GM21528 (cell line): ENCODE measurements around the gene EMC7.
"Not testable (repeated sequence)": the region's sequence is repeated elsewhere in the genome, so short reads cannot be mapped to it uniquely, and the experiment has no call there.

ENCODE experiments used
- ATAC-seq: cut with Tn5 transposase; IDR thresholded peaks from one replicate; pipeline ENCODE4 v1.9.1; 2021; ENCODE audit warnings: mild to moderate bottlenecking, moderate library complexity; ENCODE audit not compliant: unreplicated experiment, low FRiP score

EMC7 gene

DNA sequence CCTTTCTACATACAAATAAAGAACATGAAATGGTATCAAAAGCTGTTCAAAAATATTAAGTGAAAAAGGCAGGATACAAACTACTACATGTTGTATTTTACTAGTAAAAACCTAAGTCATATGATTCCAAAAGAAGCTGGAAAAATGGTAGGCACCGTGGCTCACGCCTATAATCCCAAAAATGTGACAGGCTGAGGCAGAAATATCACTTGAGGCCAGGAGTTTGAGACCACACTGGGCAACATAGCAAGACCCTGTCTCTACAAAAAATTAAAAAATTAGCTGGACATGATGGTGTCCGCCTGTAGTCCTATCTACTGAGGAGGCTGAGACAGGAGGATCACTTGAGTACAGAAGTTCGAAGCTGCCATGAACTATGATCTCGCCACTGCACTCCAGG lies 1.7 kb downstream of the EMC7 start:
- no peak for ATAC-seq

DNA sequence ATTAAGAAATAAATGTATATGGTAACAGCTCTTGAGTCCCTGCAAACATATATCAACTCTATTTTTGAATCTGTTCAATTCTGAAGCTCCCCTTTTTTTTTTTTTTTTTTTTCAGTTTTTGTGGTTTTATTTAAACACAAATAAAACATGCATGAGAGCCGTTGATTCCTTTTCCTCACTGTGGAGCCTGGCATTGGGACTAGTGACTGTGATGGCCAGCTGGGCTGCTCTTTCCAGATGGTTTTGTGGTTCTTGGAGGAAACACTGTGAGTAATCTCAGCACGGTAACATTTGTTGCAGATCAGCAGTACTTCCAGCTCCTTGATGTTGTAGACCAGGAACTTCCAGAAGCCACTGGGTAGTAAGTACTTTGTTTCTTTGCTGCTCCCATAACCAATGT lies 15.9 kb downstream of the EMC7 start:
- no peak for ATAC-seq

DNA sequence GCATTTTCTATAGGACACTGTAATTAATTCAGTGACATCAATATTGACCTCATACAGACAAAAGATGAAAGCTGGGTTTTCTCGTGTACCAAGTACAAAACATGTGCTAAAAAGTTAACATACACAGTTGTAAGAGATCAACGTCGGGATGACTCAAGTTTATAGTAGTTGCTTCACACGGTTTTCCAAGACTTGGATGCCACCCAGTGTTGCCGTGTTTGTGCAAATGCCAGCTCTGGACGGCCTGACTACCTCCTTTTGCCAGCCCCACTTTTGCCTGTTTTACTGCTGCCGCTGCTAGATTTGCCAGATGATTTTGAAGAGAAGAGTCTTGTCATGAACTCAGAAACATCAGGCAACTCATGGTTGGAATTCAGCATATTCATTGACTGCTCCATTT lies 17.6 kb downstream of the EMC7 start:
- ATAC-seq = no peak

DNA sequence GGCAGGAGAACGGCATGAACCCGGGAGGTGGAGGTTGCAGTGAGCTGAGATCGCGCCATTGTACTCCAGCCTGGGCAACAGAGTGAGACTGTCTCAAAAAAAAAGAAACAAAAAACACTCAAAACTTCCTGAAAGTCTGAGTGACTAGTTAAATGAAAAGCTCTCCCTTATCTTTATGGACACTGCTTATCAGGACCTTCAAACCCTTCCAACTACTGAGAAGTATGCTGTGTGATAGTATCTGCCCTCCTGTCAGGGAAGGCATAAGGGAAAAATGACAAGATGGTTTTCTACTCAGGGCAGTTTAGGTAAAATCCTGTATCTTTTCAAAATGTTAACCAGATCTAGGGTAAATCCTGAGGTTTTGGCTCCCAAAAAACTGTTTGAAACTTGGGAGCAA lies 21.8 kb downstream of the EMC7 start:
- ATAC-seq = no peak

DNA sequence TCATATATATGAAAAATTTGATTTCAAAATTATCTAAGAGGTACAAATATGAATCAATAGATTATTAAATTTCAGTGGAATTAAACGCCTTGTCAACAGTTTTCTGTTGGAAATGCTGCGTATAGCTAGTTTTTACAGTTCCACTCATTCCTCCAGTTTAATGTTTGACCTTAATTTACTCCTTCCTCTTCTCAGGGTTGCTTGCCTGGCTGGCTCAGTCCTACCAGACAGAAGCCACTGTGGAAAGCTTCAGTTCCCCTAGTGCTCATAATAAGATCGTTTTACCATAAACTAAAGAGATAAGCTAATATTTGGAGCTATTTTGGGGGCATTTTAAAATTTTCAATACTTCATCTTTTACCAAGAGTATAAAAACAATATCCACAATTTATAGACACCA lies 22.8 kb downstream of the EMC7 start:
- ATAC-seq = no peak

DNA sequence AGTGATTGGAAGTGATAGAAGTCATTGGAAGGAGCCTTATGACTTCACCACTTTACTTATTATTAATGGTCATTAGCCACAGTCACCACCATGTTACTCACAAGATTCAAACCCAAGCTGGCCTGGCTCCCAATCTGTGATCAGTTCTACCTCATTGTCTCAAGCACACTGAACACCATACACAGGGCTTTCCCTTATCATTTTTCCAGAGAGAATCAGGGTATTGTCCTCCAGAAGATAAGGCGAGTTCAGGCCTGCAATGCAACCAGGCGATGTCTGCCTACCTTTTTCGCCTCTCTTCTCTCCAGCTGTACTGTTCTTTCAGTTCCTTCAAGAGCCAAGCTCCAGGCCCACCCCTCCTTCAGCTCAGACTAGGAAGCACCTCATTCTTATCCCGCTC lies 24.9 kb downstream of the EMC7 start:
- ATAC-seq = no peak

DNA sequence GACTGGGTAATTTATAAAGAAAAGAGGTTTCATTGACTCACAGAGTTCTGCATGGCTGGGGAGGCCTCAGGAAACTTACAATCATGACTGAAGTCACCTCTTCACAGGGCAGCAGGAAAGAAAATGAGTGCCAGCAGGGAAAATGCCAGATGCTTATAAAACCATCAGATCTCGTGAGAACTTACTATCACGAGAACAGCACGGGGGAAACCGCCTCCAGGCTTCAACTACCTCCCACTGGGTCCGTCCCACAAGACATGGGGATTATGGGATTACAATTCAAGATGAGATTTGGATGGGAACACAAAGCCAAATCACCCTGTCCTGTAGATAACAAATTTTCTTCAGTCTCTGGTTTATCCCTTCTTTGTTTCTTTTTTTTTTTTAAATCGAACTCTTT lies 31.7 kb downstream of the EMC7 start:
- ATAC-seq = no peak

DNA sequence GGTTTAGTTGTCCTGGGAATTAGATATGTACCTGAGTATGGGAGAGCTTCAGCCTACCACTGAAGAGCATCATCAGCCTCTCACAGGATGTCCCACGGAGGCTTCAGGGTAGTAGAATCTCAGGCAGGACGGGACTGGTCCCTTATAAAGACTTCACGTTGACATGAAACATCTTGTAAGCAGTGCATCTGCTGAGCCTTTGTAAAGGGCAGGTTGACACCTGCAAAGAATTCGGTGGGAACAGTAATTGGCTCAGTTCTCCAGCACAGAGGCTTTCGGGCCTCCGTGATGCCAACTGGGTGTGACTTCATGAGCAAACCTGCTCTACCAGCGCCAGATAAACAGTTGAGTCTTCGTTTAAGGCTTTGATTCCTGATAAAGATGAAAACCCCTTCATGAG lies 35.7 kb downstream of the EMC7 start:
- ATAC-seq = no peak

DNA sequence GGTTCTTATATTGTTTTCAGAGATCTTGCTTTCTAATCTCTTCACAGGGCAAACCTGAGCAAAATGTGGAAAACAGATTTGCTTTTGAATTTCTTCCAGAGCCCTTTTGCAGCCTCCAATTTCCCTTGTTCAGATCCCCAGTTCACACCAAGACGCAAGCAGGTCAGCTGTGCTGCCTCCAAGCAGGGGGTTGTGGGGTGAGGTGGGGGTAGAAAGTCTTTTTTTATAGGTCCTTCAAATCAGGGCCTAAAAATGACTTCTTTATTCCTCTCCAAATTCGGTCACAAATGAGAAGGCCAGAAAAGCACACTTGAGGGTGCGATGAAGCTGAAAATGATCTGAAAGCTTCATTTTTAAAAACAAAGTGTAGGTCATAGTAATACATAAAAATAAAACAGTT lies 36.4 kb downstream of the EMC7 start:
- no peak for ATAC-seq

DNA sequence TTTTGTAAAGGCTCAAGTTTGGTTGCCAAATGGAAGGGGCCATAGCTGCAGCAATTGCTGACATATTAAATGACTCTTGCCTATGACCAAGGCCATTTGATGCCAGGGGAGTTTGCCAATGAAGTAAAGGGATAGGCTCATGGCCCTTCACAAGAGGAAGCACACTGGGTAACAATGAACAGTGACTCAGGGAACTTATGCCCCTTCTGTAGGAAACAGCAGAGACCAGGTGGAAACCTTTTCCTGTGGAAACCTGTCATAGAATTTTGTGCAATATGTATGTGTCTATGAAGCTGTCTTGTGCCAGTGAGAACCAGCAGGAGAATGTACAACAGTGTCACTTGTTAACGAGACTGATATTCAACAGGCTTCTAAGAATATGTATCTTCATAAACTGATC lies 37.2 kb downstream of the EMC7 start:
- ATAC-seq = no peak

DNA sequence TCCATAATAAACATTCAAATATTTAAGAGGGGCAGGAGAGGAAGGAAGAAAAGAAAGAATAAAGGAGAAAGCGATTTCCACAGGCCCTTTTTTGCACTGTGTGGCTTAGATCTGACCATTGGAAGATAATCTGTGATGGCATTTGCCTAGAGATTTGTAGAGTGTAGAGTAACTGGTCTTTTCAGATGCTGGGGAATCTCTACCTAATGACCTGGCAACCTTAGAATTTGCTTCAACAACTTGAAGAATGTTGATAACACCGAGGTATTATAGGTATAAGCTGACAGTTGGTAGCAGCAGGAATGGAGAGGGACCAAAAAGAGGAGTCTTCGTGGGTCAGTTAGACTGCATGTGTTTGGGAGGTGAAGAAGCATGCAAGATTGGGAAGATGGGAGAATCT lies 41.7 kb downstream of the EMC7 start:
- no peak for ATAC-seq

DNA sequence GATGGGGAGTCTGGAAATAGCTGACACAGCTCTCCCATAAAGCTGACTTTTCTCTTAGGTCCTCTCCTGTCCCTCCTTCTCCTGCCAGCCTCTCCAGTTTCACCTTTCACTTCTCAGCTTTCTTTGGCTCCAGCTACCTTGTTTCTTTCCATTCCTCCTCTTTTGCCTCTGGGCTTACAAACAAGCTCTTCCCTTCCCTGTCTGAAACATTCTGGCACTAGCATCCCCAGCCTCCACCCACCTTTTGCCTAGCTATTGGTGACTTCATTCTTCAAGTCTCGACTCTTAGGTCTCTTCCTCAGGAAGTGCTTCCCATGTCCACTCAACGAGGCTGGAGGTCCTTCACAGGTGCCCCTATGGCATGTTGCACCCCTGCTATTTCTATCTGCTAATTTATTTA lies 42.2 kb downstream of the EMC7 start:
- no peak for ATAC-seq

DNA sequence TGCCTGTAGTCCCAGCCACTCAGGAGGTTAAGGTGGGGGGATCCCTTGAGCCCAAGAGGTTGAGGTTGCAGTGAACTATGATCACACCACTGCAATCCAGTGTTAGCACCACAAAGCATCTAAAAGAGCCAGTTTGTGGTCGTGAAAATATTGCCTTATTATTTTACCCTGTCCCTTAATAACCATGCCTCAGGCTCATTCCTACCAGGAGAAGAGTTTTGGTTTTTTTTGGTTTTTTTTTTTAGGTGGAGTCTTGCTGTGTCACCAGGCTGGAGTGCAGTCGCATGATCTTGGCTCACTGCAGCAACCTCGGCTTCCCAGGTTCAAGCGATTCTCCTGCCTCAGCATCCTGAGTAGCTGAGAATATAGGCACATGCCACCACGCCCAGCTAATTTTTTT lies 44.8 kb downstream of the EMC7 start:
- ATAC-seq = no peak

DNA sequence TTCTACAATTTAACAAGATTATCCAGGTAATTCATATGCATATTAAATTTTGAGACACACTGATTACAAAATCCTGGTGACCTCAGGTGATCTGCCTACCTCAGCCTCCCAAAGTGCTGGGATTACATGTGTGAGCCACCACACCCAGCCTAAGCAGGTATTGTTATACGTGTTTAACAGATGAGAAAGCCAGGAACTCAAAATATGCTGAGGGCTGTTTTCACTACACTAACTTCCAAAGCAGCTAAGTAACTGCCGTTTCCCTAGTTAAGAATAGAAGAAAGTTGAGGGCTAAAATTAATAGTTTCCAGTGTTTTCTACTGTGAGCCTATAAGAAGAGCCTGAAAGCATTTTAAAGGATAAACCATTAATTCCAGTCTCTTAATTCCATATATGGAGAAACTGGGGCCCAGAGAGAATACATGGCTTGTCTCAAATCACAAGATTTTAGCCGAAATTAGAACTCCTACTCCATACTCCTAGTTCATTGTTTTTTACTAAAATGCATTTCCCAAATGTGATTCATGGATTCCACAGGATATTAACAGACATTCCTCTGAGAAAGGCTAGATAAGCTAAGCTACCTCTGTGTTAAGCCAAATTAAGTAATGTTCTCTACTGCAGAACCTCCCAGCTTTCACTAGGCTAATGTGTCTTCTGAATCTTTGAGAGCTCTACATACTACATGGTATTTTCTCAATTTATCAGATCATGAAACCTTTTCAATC lies 45.6 kb downstream of the EMC7 start:
- no peak for ATAC-seq

DNA sequence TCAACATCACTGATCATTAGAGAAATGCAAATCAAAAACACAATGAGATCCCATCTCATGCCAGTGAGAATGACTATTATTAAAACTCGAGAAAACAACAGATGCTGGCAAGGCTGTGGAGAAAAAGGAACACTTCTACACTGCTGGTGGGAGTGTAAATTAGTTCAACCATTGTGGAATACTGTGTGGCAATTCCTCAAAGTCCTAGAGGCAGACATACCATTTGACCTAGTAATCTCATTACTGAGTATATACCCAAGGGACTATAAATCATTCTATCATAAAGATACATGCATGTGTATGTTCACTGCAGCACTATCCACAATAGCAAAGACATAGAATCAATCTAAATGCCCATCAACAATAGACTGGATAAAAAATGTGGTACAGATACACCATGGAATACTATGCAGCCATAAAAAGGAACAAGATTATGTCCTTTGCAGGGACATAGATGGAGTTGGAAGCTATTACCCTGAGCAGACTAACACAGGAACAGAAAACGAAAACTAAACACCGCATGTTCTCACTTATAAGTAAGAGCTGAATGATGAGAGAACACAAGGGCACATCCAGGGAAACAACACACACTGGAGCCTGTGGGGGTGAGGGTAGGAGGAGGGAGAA lies 47.5 kb downstream of the EMC7 start:
- no peak for ATAC-seq

DNA sequence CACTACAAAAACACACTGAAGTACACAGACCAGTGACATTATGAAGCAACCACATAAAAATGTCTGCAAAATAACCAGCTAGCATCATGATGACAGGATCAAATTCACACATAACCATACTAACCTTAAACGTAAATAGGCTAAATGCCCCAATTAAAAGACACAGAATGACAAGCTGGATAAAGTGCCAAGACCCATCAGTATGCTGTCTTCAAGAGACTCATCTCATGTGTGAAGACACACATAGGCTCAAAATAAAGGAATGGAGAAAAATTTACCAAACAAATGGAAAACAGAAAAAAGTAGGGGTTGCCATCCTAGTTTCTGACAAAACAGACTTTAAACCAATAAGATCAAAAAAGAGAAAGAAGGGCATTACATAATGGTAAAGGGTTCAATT lies 51.3 kb downstream of the EMC7 start:
- not testable (repeated sequence) for ATAC-seq

DNA sequence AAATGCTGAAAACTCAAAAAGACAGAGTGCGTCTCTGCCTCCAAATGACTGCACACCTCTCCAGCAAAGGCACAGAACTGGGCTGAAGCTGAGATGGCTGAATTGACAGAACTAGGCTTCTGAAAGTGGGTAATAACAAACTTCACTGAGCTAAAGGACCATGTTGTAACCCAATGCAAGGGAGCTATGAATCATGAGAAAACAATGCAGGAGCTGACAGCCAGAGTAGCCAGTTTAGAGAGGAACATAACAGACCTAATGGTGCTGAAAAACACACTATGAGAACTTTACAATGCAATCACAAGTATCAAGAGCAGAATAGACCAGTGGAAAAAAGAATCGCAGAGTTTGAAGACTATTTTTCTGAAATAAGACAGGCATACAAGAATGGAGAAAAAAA lies 52.5 kb downstream of the EMC7 start:
- no peak for ATAC-seq

DNA sequence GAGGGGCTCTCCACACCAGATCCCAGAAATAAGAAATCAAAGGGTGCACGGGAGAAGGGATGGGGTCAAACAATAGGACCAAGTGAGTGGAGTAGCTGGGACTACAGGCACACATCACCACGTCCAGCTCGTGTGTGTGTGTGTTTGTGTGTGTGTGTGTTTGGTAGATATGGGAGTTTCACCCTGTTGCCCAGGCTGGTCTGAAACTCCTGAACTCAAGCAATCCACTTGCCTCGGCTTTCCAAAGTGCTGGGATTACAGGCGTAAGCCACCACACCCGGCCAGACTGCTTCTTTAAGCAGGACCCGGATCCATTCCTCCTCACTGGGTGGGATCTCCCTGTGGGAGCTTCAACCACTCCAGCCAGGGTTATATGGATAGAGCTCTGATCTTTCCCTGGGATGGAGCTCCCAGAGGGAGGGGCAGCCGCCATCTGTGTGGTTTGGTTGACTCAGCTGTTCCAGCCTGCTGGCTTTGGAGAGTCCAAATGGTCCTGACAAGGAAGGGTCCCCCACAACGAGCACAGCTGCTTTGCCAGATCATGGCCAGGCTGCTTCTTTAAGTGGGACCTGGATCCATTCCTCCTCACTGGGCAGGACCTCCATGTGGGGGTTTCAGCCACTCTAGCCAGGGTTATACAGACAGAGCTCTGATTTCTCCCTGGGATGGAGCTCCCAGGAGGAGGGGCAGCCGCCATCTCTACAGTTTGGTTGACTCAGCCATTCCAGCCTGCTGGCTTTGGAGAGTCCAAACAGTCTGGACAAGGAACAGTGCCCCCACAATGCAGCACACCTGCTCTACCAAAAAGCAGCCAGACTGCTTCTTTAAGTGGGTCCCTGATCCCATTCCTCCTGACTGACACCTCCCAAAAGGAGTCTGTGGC lies 53.5 kb downstream of the EMC7 start:
- ATAC-seq = no peak

DNA sequence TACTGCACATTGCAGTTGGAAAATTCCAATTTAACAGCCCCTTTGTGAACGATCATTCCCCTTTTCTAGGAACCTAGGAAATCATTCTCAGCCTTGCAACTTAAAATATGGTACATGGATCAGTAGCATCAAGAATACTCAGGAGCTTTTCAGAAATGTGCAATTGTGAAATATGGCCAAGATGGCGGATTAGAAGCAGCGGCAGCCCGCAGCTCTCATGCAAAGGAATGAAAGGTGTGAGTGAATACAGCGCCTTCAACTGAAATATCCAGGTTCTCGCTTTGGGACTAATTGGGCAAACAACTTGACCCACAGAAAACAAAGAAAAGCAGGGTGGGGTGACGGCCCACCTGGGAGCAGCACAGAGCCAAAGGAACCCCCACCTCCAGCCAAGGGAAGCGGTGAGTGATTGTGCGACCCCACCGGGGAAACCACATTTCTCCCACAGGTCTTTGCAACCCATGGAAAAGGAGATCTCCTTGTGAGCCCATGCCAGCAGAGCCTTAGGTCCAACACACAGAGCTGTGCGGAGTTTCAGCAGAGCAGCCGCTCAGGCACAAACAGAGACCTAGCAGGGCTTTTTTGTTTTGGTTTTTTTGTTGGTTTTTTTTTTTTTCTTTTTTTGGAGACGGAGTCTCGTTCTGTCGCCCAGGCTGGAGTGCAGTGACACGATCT lies 55.1 kb downstream of the EMC7 start:
- no peak for ATAC-seq

DNA sequence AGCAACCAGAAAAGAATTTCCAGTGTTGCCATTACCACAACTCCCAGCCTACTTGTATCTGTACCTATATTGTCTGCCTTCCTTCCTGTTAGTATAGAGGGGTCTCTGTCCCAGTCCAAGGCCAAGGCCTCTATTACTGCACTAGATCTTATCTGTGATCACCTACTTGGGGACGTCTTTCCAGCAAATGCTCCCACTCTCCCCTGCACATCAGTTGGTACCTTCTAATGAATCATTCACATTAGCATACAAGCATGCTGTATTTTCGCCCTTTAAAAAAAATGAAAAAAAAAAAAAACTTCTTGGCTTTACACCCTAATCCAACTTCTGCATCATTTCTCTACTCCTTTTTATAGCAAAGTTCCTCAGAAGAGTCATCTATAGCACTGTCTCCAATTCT lies 57.8 kb downstream of the EMC7 start:
- no peak for ATAC-seq

DNA sequence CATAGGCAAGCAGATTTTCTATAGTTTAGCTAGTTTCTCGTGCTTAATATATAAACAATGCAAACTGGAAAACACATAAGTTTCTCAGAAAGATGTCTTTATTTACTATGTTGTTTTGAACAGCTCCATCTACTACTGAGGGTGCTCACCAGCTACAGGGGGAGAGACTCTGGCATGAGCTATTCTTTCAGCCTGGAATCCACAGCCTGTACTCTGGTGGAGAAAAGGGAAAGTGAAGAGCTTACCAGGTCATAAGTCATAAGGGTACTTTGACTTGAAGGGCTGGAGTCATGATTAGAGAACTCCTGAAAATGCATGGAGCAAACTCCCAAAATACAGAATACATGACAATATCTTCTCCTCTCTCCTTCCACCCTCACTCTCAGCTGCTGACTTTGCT lies 58.3 kb downstream of the EMC7 start:
- no peak for ATAC-seq
